Measurements from ENCODE around the gene RIOK2. TPM values are rescaled to one million over a fixed set of nuclear protein-coding genes. Genes with fewer than 3 reads are reported as not detected.

RIOK2 gene
- total RNA-seq, 1 donor from 2014 or later, result 25.8 TPM

DNA sequence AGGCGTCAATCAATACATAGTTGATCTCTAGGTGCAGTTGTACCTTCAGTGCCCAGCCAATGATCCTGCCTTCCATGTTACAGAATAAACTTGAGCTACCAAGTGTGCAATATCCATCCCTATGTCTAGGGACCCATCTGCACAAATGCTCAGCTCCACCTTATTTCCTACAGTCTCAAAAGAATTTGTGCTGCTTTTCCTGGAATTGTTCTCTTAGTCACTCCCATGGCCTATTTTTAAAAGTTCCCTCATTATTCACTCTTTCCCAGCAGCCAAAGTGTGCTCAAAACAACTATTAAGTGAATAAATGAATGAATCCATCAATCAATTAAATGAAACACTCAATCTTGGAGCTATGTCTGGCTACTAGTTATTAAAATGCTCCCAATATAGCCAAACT is 55.3 kb downstream of the RIOK2 start:
- Mint-ChIP-seq H3K27ac (no peak overlapping the region), H3K4me3 (ENCODE audit: low read depth) (no peak overlapping the region), H3K27me3 (peaks cover 3% of the 10 kb centered on the region), H3K36me3 (ENCODE audit: insufficient read depth) (no peaks in the 10 kb centered on the region), H3K9me3 (ENCODE audit: low read depth) (no peaks in the 10 kb centered on the region), H3K4me1 (ENCODE audit: low read depth) (no peaks in the 10 kb centered on the region)
- TF ChIP-seq, protein P1, sequence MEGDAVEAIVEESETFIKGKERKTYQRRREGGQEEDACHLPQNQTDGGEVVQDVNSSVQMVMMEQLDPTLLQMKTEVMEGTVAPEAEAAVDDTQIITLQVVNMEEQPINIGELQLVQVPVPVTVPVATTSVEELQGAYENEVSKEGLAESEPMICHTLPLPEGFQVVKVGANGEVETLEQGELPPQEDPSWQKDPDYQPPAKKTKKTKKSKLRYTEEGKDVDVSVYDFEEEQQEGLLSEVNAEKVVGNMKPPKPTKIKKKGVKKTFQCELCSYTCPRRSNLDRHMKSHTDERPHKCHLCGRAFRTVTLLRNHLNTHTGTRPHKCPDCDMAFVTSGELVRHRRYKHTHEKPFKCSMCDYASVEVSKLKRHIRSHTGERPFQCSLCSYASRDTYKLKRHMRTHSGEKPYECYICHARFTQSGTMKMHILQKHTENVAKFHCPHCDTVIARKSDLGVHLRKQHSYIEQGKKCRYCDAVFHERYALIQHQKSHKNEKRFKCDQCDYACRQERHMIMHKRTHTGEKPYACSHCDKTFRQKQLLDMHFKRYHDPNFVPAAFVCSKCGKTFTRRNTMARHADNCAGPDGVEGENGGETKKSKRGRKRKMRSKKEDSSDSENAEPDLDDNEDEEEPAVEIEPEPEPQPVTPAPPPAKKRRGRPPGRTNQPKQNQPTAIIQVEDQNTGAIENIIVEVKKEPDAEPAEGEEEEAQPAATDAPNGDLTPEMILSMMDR (IDR thresholded peaks at IDR 0.05; ENCODE audit: unreplicated experiment), result no peak
- no peak for DNase-seq (ENCODE audit: low spot score, unreplicated experiment)

DNA sequence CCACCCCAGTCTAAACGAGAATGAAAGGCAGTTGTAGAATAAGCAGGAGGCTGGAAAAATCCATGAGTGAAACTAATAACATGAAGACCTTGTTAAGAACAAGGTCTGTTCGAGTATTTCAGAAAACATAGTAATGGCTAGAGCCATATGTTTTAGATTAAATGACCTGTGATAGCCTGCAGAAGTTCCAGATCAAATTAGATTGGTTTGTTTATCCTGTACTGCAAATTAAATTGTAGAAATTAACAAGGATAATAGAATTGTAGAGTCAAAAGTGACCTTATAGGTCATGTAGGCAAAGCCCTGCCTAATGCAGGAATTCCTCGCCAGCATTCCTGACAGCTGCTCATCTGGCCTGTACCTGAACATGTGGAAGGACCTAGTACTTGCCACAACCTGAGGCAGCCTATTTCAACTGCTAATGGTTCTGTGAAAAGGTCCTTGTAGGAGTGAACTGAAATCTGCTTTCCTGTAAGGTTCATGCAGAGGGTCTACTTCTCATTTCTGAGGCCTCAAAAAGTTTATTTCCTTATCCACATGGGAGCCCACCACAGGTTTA is 57.8 kb downstream of the RIOK2 start:
- TF ChIP-seq, protein P1 (IDR thresholded peaks at IDR 0.05; ENCODE audit: unreplicated experiment), result no peak
- H3K9me3 Mint-ChIP-seq (ENCODE audit: low read depth), result no peaks in the 10 kb centered on the region
- no peak overlapping the region for H3K4me3 Mint-ChIP-seq (ENCODE audit: low read depth)
- peaks cover 3% of the 10 kb centered on the region for H3K27me3 Mint-ChIP-seq
- no peak overlapping the region for H3K27ac Mint-ChIP-seq
- no peaks in the 10 kb centered on the region for H3K4me1 Mint-ChIP-seq (ENCODE audit: low read depth)
- no peaks in the 10 kb centered on the region for H3K36me3 Mint-ChIP-seq (ENCODE audit: insufficient read depth)
- DNase-seq (ENCODE audit: low spot score, unreplicated experiment), result no peak

DNA sequence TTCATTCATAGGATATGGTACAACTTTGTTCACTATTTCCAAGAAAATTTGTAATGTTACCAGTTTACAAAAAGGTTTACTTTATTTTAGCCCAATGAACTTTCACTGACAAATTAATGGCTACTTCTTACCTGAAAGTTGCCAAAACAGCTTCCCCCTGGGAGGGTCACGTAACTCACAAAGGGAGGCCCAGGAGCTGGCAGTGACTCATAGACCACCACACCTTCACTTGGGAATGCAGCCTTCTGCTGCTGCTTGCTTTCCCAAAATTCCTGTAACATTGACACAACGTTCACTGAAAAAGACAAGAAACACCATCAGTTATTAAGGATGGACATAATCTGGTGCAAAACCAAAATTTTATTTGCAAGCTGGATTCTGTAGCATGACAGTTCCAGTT is 58.7 kb downstream of the RIOK2 start:
- peaks cover 3% of the 10 kb centered on the region for H3K27me3 Mint-ChIP-seq
- H3K4me3 Mint-ChIP-seq (ENCODE audit: low read depth), result no peak overlapping the region
- TF ChIP-seq, protein P1 (IDR thresholded peaks at IDR 0.05; ENCODE audit: unreplicated experiment), result no peak
- H3K27ac Mint-ChIP-seq, result no peak overlapping the region
- H3K9me3 Mint-ChIP-seq (ENCODE audit: low read depth), result no peaks in the 10 kb centered on the region
- no peaks in the 10 kb centered on the region for H3K36me3 Mint-ChIP-seq (ENCODE audit: insufficient read depth)
- no peak for DNase-seq (ENCODE audit: low spot score, unreplicated experiment)
- H3K4me1 Mint-ChIP-seq (ENCODE audit: low read depth), result no peaks in the 10 kb centered on the region

DNA sequence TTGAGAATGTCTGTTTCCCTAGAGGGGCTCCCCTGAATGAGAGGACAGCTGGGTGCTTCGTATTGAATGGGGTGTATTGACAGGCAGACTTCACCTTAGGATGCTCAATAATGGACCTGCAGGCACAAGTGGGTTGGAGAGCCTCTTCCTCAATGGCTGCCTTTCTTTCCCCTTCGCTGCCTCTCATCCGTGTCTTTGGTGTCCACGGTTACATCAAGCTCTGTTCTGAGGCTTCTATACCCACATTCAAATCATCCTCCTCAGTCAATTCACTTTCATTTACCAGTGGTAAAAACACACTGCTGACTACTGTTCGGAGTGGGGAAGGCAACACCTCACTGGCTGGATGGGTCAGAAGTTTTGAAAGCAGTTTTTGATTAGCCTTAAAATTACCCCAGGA is 61.2 kb downstream of the RIOK2 start:
- Mint-ChIP-seq H3K4me1 (ENCODE audit: low read depth) (no peaks in the 10 kb centered on the region), H3K27me3 (peaks cover 3% of the 10 kb centered on the region), H3K27ac (no peak overlapping the region), H3K36me3 (ENCODE audit: insufficient read depth) (no peaks in the 10 kb centered on the region), H3K4me3 (ENCODE audit: low read depth) (no peak overlapping the region), H3K9me3 (ENCODE audit: low read depth) (no peaks in the 10 kb centered on the region)
- no peak for DNase-seq (ENCODE audit: low spot score, unreplicated experiment)
- TF ChIP-seq, protein P1 (IDR thresholded peaks at IDR 0.05; ENCODE audit: unreplicated experiment), result no peak

DNA sequence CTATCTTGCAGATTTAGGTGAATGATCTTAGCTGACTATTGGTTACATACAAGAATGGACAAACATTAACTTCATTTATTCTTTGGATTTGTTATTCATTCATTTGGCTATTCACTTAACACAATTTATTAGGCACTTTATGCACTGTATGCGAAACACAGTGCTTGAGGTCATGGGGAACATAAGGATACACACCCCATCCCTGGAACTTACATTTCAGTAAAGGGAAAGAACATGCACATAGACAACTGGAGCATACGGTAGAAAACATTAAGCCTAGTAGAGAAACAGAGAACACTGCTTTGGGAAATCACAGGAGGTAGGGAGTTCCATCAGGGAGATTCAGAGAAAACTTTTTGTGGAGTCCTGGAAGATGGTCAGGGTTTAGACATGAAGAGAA is 62.9 kb downstream of the RIOK2 start:
- Mint-ChIP-seq H3K4me1 (ENCODE audit: low read depth) (no peaks in the 10 kb centered on the region), H3K9me3 (ENCODE audit: low read depth) (no peaks in the 10 kb centered on the region), H3K36me3 (ENCODE audit: insufficient read depth) (no peaks in the 10 kb centered on the region), H3K27me3 (peaks cover 3% of the 10 kb centered on the region), H3K27ac (no peak overlapping the region), H3K4me3 (ENCODE audit: low read depth) (no peak overlapping the region)
- no peak for DNase-seq (ENCODE audit: low spot score, unreplicated experiment)
- TF ChIP-seq, protein P1 (IDR thresholded peaks at IDR 0.05; ENCODE audit: unreplicated experiment), result no peak
